GM12878 (cell line): ENCODE results near the gene ZXDA. TPM values are rescaled to one million over a fixed set of nuclear protein-coding genes. Genes with fewer than 3 reads are reported as not detected.

ENCODE experiments used
- ATAC-seq: fragments of 200-7000 bp; cut with Tn5 transposase; 3 replicates; pipeline ENCODE4 v1.9.1; 2020; ENCODE audit warnings: mild to moderate bottlenecking, moderate library complexity
- BruUV-seq: library from RNA; stranded (reverse); fragments of 400-500 nt; replicated peaks from 2 replicates; lab custom pipeline; 2021; lab: Mats Ljungman, UMichigan
- CTCF ChIA-PET: fragments of 300-600 bp; sonication (Branson Sonifier 250); formaldehyde crosslinking; extraction: SDS; loops from one replicate; lab custom pipeline; 2021; ENCODE audit warnings: inconsistent platforms; lab: Yijun Ruan, JAX
- POLR2A ChIA-PET: fragments of 350-600 bp; formaldehyde crosslinking; extraction: SDS; loops from one replicate; lab custom pipeline; 2021; ENCODE audit warnings: inconsistent platforms; lab: Charles Lee
- RAD21 ChIA-PET: fragments of 300-600 bp; sonication (Branson Sonifier 250); formaldehyde crosslinking; loops from one replicate; lab custom pipeline; 2023; ENCODE audit warnings: antibody characterized with exemption; ENCODE audit not compliant: unreplicated experiment; lab: Charles Lee
- SMC1A ChIA-PET: fragments of 300-600 bp; sonication (Branson Sonifier 250); formaldehyde crosslinking; loops from one replicate; lab custom pipeline; 2023; ENCODE audit not compliant: unreplicated experiment, uncharacterized antibody; lab: Charles Lee
- DNase-seq: peaks from one replicate; pipeline ENCODE4 v3.0.0-alpha.2; 2011; ENCODE audit warnings: low read depth, low spot score
- FAIRE-seq: peaks from 3 replicates; lab custom pipeline; 2011; peaks lifted over from hg19 to GRCh38; lab: Jason Lieb, UNC
- H2AFZ ChIP-seq: 2 replicates; pipeline ENCODE4 v1.6.0; 2011; ENCODE audit warnings: low read depth, low read length, control low read depth; ENCODE audit not compliant: control insufficient read depth
- H3K27ac ChIP-seq: 2 replicates; pipeline ENCODE4 v1.5.1; 2011; ENCODE audit warnings: control low read depth; ENCODE audit not compliant: control insufficient read depth, insufficient read depth
- H3K27me3 ChIP-seq, 2 experiments: replicated peaks in 1 of 2; 2 replicates each; pipeline versions ENCODE4 v1.6.0 to v1.6.1; 2011; ENCODE audit warnings: low read length in 1 of 2; ENCODE audit not compliant: control insufficient read depth in 2 of 2, insufficient read depth in 2 of 2
- H3K36me3 ChIP-seq, 2 experiments: 2 replicates each; pipeline ENCODE4 v1.5.1; 2011; ENCODE audit warnings: low read length in 1 of 2; ENCODE audit not compliant: control insufficient read depth in 2 of 2, insufficient read depth in 2 of 2
- H3K4me1 ChIP-seq: 2 replicates; pipeline ENCODE4 v1.6.1; 2011; ENCODE audit warnings: mild to moderate bottlenecking, low read length, moderate library complexity, mixed read lengths; ENCODE audit not compliant: control insufficient read depth, insufficient read depth
- H3K4me2 ChIP-seq: 2 replicates; pipeline ENCODE4 v1.6.0; 2011; ENCODE audit warnings: control low read depth; ENCODE audit not compliant: control insufficient read depth, insufficient read depth
- H3K4me3 ChIP-seq: fragments of 200-600 bp; sonication (generic); 2 replicates; pipeline ENCODE4 v1.5.1; 2016
- H3K79me2 ChIP-seq: 2 replicates; pipeline ENCODE4 v1.6.0; 2011; ENCODE audit warnings: low read length; ENCODE audit not compliant: control insufficient read depth, insufficient read depth
- H3K9ac ChIP-seq: 2 replicates; pipeline ENCODE4 v1.8.0; 2011; ENCODE audit warnings: low read length, control low read depth, mixed read lengths; ENCODE audit not compliant: control insufficient read depth, insufficient read depth
- H3K9me3 ChIP-seq: replicated peaks from 3 replicates; pipeline ENCODE4 v1.5.1; 2011; ENCODE audit warnings: mild to moderate bottlenecking, low read length; ENCODE audit not compliant: control insufficient read depth, insufficient read depth
- H4K20me1 ChIP-seq: 2 replicates; pipeline ENCODE4 v1.6.0; 2011; ENCODE audit not compliant: control insufficient read depth, insufficient read depth
- BMI1 ChIP-seq: fragments of 450-650 bp; IDR thresholded peaks from 2 replicates; pipeline ENCODE4 v1.6.1; 2016; ENCODE audit warnings: mild to moderate bottlenecking, moderate library complexity, borderline replicate concordance
- BRCA1 ChIP-seq: IDR thresholded peaks from 2 replicates; pipeline ENCODE4 v1.6.1; 2011; ENCODE audit warnings: low read depth, low read length, improper control_type of control experiment
- CBX5 ChIP-seq: sonication (generic); IDR thresholded peaks from 2 replicates; pipeline ENCODE4 v1.6.1; 2016; ENCODE audit warnings: low read depth, moderate library complexity, mild to moderate bottlenecking, inconsistent platforms
- CHD4 ChIP-seq: fragments of 200-600 bp; sonication (generic); IDR thresholded peaks from 2 replicates; pipeline ENCODE4 v1.6.1; 2016; ENCODE audit warnings: mild to moderate bottlenecking
- EGR1 ChIP-seq, 2 experiments: IDR thresholded peaks; 1 replicate in 1 of 2; 2 replicates in 1 of 2; pipeline ENCODE4 v1.6.1; 2011 to 2012; ENCODE audit warnings: low read depth in 2 of 2, low read length in 2 of 2, borderline replicate concordance in 1 of 2, mild to moderate bottlenecking in 1 of 2, moderate library complexity in 1 of 2
- FOXK2 ChIP-seq: fragments of 450-650 bp; IDR thresholded peaks from 2 replicates; pipeline ENCODE4 v1.6.1; 2017; ENCODE audit warnings: mild to moderate bottlenecking, moderate library complexity
- FOXM1 ChIP-seq: IDR thresholded peaks from 2 replicates; pipeline ENCODE4 v1.6.1; 2012; ENCODE audit warnings: low read depth, mild to moderate bottlenecking, inconsistent platforms, low read length, moderate library complexity
- GATAD2B ChIP-seq: fragments of 450-650 bp; conservative IDR thresholded peaks from 2 replicates; pipeline ENCODE4 v1.6.1; 2017; ENCODE audit warnings: low read depth, mild to moderate bottlenecking, moderate library complexity
- MLLT1 ChIP-seq: fragments of 450-650 bp; IDR thresholded peaks from 2 replicates; pipeline ENCODE4 v1.6.1; 2016; ENCODE audit warnings: mild to moderate bottlenecking
- NR2C1 ChIP-seq: fragments of 450-650 bp; IDR thresholded peaks from 2 replicates; pipeline ENCODE4 v1.6.1; 2017; ENCODE audit warnings: antibody characterized with exemption, mild to moderate bottlenecking, moderate library complexity
- NR2C2 ChIP-seq: IDR thresholded peaks from 2 replicates; pipeline ENCODE4 v1.6.1; 2011; ENCODE audit warnings: borderline replicate concordance, low read depth; ENCODE audit not compliant: control insufficient read depth, insufficient read length
- TAF1 ChIP-seq: IDR thresholded peaks from 2 replicates; pipeline ENCODE4 v1.6.1; 2011; ENCODE audit warnings: mild to moderate bottlenecking, low read depth, low read length, borderline replicate concordance
- YBX1 ChIP-seq: fragments of 450-650 bp; IDR thresholded peaks from 2 replicates; pipeline ENCODE4 v1.6.1; 2016; ENCODE audit warnings: antibody characterized with exemption
- ZNF274 ChIP-seq: IDR thresholded peaks from one replicate; pipeline ENCODE4 v1.8.0; 2011; ENCODE audit not compliant: insufficient read length, insufficient read depth
- ZNF622 ChIP-seq: fragments of 450-650 bp; IDR thresholded peaks from 2 replicates; pipeline ENCODE4 v1.6.1; 2017; ENCODE audit warnings: mild to moderate bottlenecking, inconsistent platforms
- WGBS: methylation state at CpG from one replicate; pipeline ENCODE4 v1.1.6; 2016; ENCODE audit warnings: low lambda C conversion rate; ENCODE audit not compliant: insufficient replicate concordance, insufficient coverage; ENCODE audit errors: missing lambda C conversion rate; 5-methylcytosine and 5-hydroxymethylcytosine counted together
- in situ Hi-C: fragments of 300-500 bp; cut with MboI; formaldehyde crosslinking; loops from 9 replicates; pipeline ENCODE4 v1.14.3; 2018; ENCODE audit warnings: mixed read lengths
- intact Hi-C: fragments of 100-400 bp; cut with micrococcal nuclease; formaldehyde crosslinking; loops from one replicate; pipeline ENCODE4 v1.14.2; 2022; ENCODE audit not compliant: unreplicated experiment
- polyA plus RNA-seq, 11 experiments: library from polyadenylated mRNA; depleted of rRNA in 4 of 11; unstranded in 6 of 11; stranded (reverse) in 5 of 11; fragments of >200 nt; fragmentation: Nextera tagmentation in 4 of 11; fragmentation: Illumina TruSeq in 1 of 11; extraction: Ambion mirVana in 4 of 11; extraction: Trizol in 1 of 11; gene quantifications; 1 replicate in 1 of 11; 2 replicates in 10 of 11; pipeline versions ENCODE4 v1.2.1 to v1.2.3, GENCODE V29; 2011 to 2016; ENCODE audit warnings: inconsistent platforms in 2 of 11, missing spikeins in 2 of 11, low read depth in 1 of 11
- total RNA-seq, 4 experiments: library from RNA; depleted of rRNA in 3 of 4; stranded (reverse); fragments of >200 nt in 3 of 4; fragmentation: Illumina TruSeq in 1 of 4; extraction: Trizol in 1 of 4; gene quantifications; 2 replicates each; pipeline versions ENCODE4 v1.2.1 to v1.2.3, GENCODE V29; 2013 to 2021
- TF ChIP-seq, protein P1 (sequence below): IDR thresholded peaks from 2 replicates; pipeline ENCODE4 v1.6.1; 2011; ENCODE audit warnings: borderline replicate concordance, low read depth, mild to moderate bottlenecking, moderate library complexity, mixed read lengths, low read length; ENCODE audit not compliant: insufficient read depth; ENCODE audit errors: extremely low read length
- TF ChIP-seq, protein P2 (sequence below): fragments of 450-650 bp; IDR thresholded peaks from 2 replicates; pipeline ENCODE4 v1.6.1; 2018; ENCODE audit warnings: mild to moderate bottlenecking, low read depth, moderate library complexity; ENCODE audit not compliant: partially characterized antibody

The ZXDA gene
- total and polyA plus RNA-seq, 10 of the 15 experiments (the other 5 are each of a cell fraction or from before 2014, with no cell fraction given): 0.10 to 2.8 (median 0.99) TPM

DNA sequence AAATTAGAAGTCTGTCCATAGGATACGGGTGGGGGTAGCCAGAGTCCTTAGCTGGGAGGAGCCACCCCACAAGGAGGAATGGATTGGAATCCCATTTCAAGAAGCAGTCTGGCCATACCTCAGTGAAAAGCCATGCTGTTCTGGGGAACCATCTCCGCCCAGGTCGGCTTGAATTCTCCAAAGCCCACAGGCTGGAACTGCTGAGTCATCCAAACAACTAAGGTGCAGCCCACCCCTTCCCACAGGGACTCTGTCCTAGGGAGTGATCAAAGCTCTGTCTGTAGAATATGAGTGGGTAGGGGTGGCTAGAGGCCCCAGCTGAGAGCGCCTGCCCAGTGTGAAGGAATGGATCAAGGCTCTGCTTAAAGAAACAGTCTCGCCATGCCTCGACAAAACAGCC, 38.8 kb downstream of the ZXDA start:
- no TSS peak for BruUV-seq
- in situ Hi-C loops: loop anchor here (25.0 kb wide), 1 partner anchor 416 kb away; no protein-coding TSS in a partner anchor
- POLR2A ChIA-PET: no interaction called here

More for the DNA sequence above, 38.8 kb downstream of the ZXDA start:
- Histone ChIP-seq H3K9ac (no peak overlapping the region), H3K36me3 (no peaks in the 10 kb centered on the region)
- WGBS: 37% methylated on average over 6 of the region's 6 CpGs
- no peak for ATAC-seq
- SMC1A ChIA-PET: no interaction called here
- no peak for TF ChIP-seq BRCA1
- no peak for TF ChIP-seq EGR1 (IDR thresholded peaks at IDR 0.05; ENCODE audit: borderline replicate concordance in 1 of 2, low read depth in 2 of 2, low read length in 2 of 2)
- TF ChIP-seq MLLT1: no peak
- TF ChIP-seq CHD4: no peak
- TF ChIP-seq, protein P1, sequence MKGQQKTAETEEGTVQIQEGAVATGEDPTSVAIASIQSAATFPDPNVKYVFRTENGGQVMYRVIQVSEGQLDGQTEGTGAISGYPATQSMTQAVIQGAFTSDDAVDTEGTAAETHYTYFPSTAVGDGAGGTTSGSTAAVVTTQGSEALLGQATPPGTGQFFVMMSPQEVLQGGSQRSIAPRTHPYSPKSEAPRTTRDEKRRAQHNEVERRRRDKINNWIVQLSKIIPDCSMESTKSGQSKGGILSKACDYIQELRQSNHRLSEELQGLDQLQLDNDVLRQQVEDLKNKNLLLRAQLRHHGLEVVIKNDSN: no peak
- no peak for TF ChIP-seq NR2C2
- TF ChIP-seq ZNF622: no peak
- no peak for TF ChIP-seq FOXM1
- no peak for TF ChIP-seq TAF1
- TF ChIP-seq, protein P2, sequence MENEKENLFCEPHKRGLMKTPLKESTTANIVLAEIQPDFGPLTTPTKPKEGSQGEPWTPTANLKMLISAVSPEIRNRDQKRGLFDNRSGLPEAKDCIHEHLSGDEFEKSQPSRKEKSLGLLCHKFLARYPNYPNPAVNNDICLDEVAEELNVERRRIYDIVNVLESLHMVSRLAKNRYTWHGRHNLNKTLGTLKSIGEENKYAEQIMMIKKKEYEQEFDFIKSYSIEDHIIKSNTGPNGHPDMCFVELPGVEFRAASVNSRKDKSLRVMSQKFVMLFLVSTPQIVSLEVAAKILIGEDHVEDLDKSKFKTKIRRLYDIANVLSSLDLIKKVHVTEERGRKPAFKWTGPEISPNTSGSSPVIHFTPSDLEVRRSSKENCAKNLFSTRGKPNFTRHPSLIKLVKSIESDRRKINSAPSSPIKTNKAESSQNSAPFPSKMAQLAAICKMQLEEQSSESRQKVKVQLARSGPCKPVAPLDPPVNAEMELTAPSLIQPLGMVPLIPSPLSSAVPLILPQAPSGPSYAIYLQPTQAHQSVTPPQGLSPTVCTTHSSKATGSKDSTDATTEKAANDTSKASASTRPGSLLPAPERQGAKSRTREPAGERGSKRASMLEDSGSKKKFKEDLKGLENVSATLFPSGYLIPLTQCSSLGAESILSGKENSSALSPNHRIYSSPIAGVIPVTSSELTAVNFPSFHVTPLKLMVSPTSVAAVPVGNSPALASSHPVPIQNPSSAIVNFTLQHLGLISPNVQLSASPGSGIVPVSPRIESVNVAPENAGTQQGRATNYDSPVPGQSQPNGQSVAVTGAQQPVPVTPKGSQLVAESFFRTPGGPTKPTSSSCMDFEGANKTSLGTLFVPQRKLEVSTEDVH: no peak
- TF ChIP-seq BMI1: no peak
- no peak for TF ChIP-seq CBX5
- TF ChIP-seq NR2C1: no peak
- no peak for TF ChIP-seq FOXK2
- no peak for TF ChIP-seq YBX1
- TF ChIP-seq ZNF274: no peak
- no peak for TF ChIP-seq GATAD2B
- TF ChIP-seq, all 136 proteins: peak for 0
- FAIRE-seq: no peak
- RAD21 ChIA-PET: no interaction called here
- DNase-seq: no peak
- no peaks in the 10 kb centered on the region for H3K4me1 ChIP-seq
- H3K9me3 ChIP-seq: no peaks in the 10 kb centered on the region; the same call in 2 of the 3 replicates
- intact Hi-C loops: no loop called here
- CTCF ChIA-PET: no interaction called here
- H3K79me2 ChIP-seq: no peaks in the 10 kb centered on the region
- H3K4me3 ChIP-seq: no peak overlapping the region
- H3K27me3 ChIP-seq: no peaks in the 10 kb centered on the region
- no peak overlapping the region for H3K27ac ChIP-seq
- no peak overlapping the region for H3K4me2 ChIP-seq
- H2AFZ ChIP-seq: no peak overlapping the region
- no peaks in the 10 kb centered on the region for H4K20me1 ChIP-seq
